Fibroblast of lung (primary cell): ENCODE measurements around the gene SUMO2. TPM values are rescaled to one million over a fixed set of nuclear protein-coding genes. Genes with fewer than 3 reads are reported as not detected.

ENCODE experiments used
- DNase-seq, 2 donors: peaks; one replicate each; pipeline versions ENCODE4 v3.0.0 to v3.0.0-alpha.2; 2010; ENCODE audit warnings: low read depth in 2 of 2
- H2AFZ ChIP-seq: 2 replicates; pipeline ENCODE4 v1.5.1; 2012; ENCODE audit warnings: low read length, control low read depth, inconsistent platforms
- H3K27ac ChIP-seq: 2 replicates; pipeline ENCODE4 v1.5.1; 2011; ENCODE audit warnings: low read length, control low read depth; ENCODE audit not compliant: insufficient read depth
- H3K27me3 ChIP-seq: 2 replicates; pipeline ENCODE4 v1.5.1; 2011; ENCODE audit warnings: mild to moderate bottlenecking, low read length; ENCODE audit not compliant: control insufficient read depth, insufficient read depth
- H3K36me3 ChIP-seq: 2 replicates; pipeline ENCODE4 v1.5.1; 2011; ENCODE audit warnings: low read length; ENCODE audit not compliant: control insufficient read depth, insufficient read depth
- H3K4me1 ChIP-seq: 2 replicates; pipeline ENCODE4 v1.5.1; 2011; ENCODE audit warnings: low read length; ENCODE audit not compliant: control insufficient read depth, insufficient read depth; ENCODE audit errors: extremely low read depth
- H3K4me2 ChIP-seq: 2 replicates; pipeline ENCODE4 v1.5.1; 2011; ENCODE audit warnings: low read length, control low read depth; ENCODE audit not compliant: insufficient read depth; ENCODE audit errors: extremely low read depth
- H3K4me3 ChIP-seq, 4 experiments: fragments of 200-600 bp in 1 of 4; sonication (generic) in 1 of 4; replicated peaks in 1 of 4; 2 replicates each; pipeline ENCODE4 v1.5.1; 2011 to 2016; ENCODE audit warnings: low read length in 4 of 4, low read depth in 3 of 4, mild to moderate bottlenecking in 3 of 4, control low read depth in 2 of 4, inconsistent platforms in 1 of 4, mixed read lengths in 1 of 4; ENCODE audit not compliant: insufficient read depth in 1 of 4; ENCODE audit errors: control extremely low read depth in 1 of 4
- H3K79me2 ChIP-seq: 2 replicates; pipeline ENCODE4 v1.5.1; 2012; ENCODE audit warnings: mild to moderate bottlenecking, low read length, inconsistent platforms; ENCODE audit not compliant: control insufficient read depth, insufficient read depth
- H3K9ac ChIP-seq: 2 replicates; pipeline ENCODE4 v1.5.1; 2011; ENCODE audit warnings: mild to moderate bottlenecking, low read length, control low read depth; ENCODE audit not compliant: insufficient read depth
- H3K9me3 ChIP-seq: 2 replicates; pipeline ENCODE4 v1.5.1; 2012; ENCODE audit warnings: low read depth, low read length; ENCODE audit not compliant: control insufficient read depth, insufficient read depth
- H4K20me1 ChIP-seq: 2 replicates; pipeline ENCODE4 v1.5.1; 2011; ENCODE audit warnings: low read length; ENCODE audit not compliant: control insufficient read depth, insufficient read depth; ENCODE audit errors: extremely low read depth
- EZH2 ChIP-seq: IDR thresholded peaks from 2 replicates; pipeline ENCODE4 v1.5.1; 2012; ENCODE audit warnings: low read length, control low read depth, mild to moderate bottlenecking; ENCODE audit errors: missing control alignments
- polyA minus RNA-seq: library from RNA; depleted of rRNA, polyadenylated mRNA; stranded (reverse); fragments of >200 nt; gene quantifications from 2 replicates; pipeline ENCODE4 v1.2.3, GENCODE V29; 2011; ENCODE audit warnings: low replicate concordance
- polyA plus RNA-seq, 2 donors: library from polyadenylated mRNA; depleted of rRNA in 1 of 2; stranded (reverse) in 1 of 2; unstranded in 1 of 2; fragments of >200 nt; gene quantifications; 2 replicates each; pipeline ENCODE4 v1.2.1, GENCODE V29; 2011 to 2012; ENCODE audit warnings: missing spikeins in 1 of 2
- total RNA-seq: library from RNA; depleted of rRNA; stranded (reverse); fragments of >200 nt; gene quantifications from 2 replicates; pipeline ENCODE4 v1.2.1, GENCODE V29; 2014
- TF ChIP-seq, protein P1 (sequence below), 2 donors: IDR thresholded peaks in 1 of 2; conservative IDR thresholded peaks in 1 of 2; 1 replicate in 1 of 2; 2 replicates in 1 of 2; pipeline ENCODE4 v1.5.1; 2011 to 2012; ENCODE audit warnings: low read length in 2 of 2, control low read depth in 1 of 2, inconsistent platforms in 1 of 2, low read depth in 1 of 2, mild to moderate bottlenecking in 1 of 2

SUMO2 gene
- total RNA-seq (109 and 122 TPM in 2 replicates), polyA plus RNA-seq (190 and 191 TPM in 2 replicates), polyA minus RNA-seq (27.8 and 29.3 TPM in 2 replicates)
- polyA plus RNA-seq (2012) = 382 and 410 TPM in 2 replicates

DNA sequence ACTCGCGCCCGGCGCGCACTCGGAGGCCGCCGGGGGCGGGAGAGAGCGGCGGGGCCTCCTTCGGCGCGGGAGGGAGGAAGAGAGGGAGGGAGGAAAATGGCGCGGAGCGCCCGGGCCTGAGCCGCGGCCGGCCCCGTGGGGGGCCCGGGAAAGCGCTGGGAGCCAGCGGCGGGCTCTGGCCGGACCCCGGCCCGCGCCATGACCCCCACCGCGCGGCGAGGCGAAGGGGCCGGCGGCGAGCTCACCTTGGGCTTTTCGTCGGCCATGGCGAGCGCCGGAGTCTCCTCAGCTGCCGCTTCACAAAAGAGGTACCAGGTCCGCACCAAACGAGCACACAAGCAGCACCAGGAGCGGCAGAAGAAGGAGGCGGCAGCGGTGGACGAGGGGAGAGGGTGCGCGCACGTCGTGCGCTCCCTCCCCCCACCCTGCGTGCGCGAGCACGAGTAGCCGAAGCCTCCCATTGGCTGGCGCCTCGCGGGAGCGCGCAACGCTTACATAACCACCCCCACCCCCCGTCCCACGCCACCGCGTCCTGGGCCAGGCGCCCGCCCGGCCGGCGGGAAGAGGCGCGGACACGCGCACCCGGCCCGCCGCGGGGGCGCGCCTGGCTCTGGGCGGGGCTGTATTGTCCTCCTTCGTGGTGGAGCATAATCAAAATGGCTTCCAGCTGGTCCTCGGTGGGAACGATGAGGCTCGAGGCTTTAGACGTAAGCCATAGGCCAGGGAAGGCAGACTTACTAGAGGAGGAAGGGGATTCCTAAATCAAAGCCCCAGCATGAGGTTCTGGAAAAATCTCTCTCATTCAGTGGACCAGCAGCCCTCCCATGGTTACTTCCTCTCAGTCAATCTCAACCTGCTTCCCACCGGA, at the start of gene SUMO2:
Gene SUMO2 (minus strand): TSS at position 391 of the 868 bp plus-strand sequence. CDS start 125 bp downstream, at position 266.
- Histone ChIP-seq H3K36me3 (peaks cover 5% of the 10 kb centered on the region), H3K9me3 (no peaks in the 10 kb centered on the region), H3K4me2 (peak within 1 kb of the TSS; percentile 100), H4K20me1 (peaks cover 4% of the 10 kb centered on the region), H3K79me2 (peaks cover 44% of the 10 kb centered on the region), H3K27me3 (no peaks in the 10 kb centered on the region), H3K27ac (peak within 1 kb of the TSS; percentile 93), H3K9ac (peak within 1 kb of the TSS; percentile 93), H2AFZ (peak within 1 kb of the TSS; percentile 90), H3K4me3 (peak within 1 kb of the TSS; percentile 76 to 99 (median 94)), H3K4me1 (no peaks in the 10 kb centered on the region)
- DNase-seq = peak; percentile 92 to 96
- TF ChIP-seq, protein P1, sequence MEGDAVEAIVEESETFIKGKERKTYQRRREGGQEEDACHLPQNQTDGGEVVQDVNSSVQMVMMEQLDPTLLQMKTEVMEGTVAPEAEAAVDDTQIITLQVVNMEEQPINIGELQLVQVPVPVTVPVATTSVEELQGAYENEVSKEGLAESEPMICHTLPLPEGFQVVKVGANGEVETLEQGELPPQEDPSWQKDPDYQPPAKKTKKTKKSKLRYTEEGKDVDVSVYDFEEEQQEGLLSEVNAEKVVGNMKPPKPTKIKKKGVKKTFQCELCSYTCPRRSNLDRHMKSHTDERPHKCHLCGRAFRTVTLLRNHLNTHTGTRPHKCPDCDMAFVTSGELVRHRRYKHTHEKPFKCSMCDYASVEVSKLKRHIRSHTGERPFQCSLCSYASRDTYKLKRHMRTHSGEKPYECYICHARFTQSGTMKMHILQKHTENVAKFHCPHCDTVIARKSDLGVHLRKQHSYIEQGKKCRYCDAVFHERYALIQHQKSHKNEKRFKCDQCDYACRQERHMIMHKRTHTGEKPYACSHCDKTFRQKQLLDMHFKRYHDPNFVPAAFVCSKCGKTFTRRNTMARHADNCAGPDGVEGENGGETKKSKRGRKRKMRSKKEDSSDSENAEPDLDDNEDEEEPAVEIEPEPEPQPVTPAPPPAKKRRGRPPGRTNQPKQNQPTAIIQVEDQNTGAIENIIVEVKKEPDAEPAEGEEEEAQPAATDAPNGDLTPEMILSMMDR (conservative IDR thresholded peaks at IDR 0.05 in 1 of 2, IDR thresholded peaks at IDR 0.05 in 1 of 2; ENCODE audit: low read depth in 1 of 2, low read length in 2 of 2) = no peak

DNA sequence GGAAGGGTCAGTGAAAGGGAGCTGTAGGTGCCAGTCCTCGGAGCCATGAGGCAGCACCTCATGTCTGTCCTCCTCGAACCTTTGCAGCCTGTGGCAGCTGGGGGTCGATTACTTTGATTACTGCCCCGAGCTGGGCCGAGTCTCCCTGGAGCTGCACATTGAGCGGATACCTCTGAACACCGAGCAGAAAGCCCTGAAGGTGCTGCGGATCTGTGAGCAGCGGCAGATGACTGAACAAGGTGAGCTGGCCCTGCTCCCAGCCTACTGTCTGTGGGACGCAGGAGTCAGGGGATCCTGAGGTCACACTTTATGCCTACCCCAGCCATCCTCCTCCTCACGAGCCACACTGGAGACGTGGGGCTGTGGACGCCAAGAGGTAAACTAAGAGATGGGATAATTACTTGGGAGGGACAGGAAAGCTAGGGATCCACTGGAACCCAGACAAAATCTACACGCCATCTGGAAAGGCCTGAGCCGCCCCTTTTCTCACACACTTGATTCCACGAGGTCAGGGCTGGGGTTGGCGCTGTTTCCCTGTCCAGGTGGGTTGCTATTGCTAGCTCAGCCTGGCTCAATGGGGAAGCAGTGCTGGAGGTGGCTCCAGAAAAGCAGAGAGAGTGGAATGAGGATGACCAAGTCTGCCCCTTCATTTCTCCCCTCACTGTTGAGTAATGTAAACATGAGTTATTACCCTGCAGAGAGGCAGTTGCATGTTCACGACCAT, 49.1 kb upstream of the SUMO2 start:
- no peaks in the 10 kb centered on the region for H3K9me3 ChIP-seq
- no peak overlapping the region for H3K9ac ChIP-seq
- H3K27ac ChIP-seq = no peak overlapping the region
- no peaks in the 10 kb centered on the region for H3K27me3 ChIP-seq
- H3K79me2 ChIP-seq = no peaks in the 10 kb centered on the region
- no peaks in the 10 kb centered on the region for H4K20me1 ChIP-seq
- no peak for DNase-seq
- H3K36me3 ChIP-seq = peaks cover 39% of the 10 kb centered on the region
- H3K4me2 ChIP-seq = no peak overlapping the region
- H3K4me1 ChIP-seq = no peaks in the 10 kb centered on the region
- H3K4me3 ChIP-seq = no peak overlapping the region
- TF ChIP-seq, protein P1 (conservative IDR thresholded peaks at IDR 0.05 in 1 of 2, IDR thresholded peaks at IDR 0.05 in 1 of 2; ENCODE audit: low read depth in 1 of 2, low read length in 2 of 2) = no peak
- no peak for TF ChIP-seq EZH2
- H2AFZ ChIP-seq = no peak overlapping the region

DNA sequence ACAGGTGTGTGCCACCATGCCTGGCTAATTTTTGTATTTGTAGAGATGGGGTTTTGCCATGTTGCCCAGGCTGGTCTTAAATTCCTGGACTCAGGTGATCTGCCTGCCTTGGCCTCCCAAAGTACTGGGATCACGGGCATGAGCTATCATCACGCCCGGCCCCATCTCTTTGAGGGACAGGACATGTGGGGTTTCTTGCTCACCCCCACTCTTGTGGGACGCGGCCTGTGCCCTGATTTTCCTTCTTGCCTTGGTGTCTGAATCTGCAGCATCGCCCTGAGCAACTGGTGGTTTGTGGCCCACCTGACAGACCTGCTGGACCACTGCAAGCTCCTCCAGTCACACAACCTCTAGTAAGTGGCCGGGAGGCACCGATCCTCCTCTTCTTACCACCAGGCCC, 48.3 kb upstream of the SUMO2 start:
- no peak overlapping the region for H3K4me2 ChIP-seq
- H3K4me3 ChIP-seq = no peak overlapping the region
- peaks cover 33% of the 10 kb centered on the region for H3K36me3 ChIP-seq
- H4K20me1 ChIP-seq = no peaks in the 10 kb centered on the region
- H3K4me1 ChIP-seq = no peaks in the 10 kb centered on the region
- H2AFZ ChIP-seq = no peak overlapping the region
- no peak for TF ChIP-seq EZH2
- TF ChIP-seq, protein P1 (conservative IDR thresholded peaks at IDR 0.05 in 1 of 2, IDR thresholded peaks at IDR 0.05 in 1 of 2; ENCODE audit: low read depth in 1 of 2, low read length in 2 of 2) = no peak
- no peak overlapping the region for H3K27ac ChIP-seq
- no peaks in the 10 kb centered on the region for H3K27me3 ChIP-seq
- no peaks in the 10 kb centered on the region for H3K79me2 ChIP-seq
- H3K9me3 ChIP-seq = no peaks in the 10 kb centered on the region
- DNase-seq = no peak
- no peak overlapping the region for H3K9ac ChIP-seq
